GM10266 (cell line): ENCODE measurements around the gene TCERG1L.
"Not testable (repeated sequence)": the region's sequence is repeated elsewhere in the genome, so short reads cannot be mapped to it uniquely, and the experiment has no call there.

Experiments
- DNase-seq: peaks from one replicate; pipeline ENCODE4 v3.0.0; 2012; ENCODE audit errors: extremely low spot score
- TF ChIP-seq, protein P1 (sequence below): IDR thresholded peaks from 2 replicates; pipeline ENCODE4 v1.5.1; 2012; ENCODE audit warnings: mild to moderate bottlenecking, low read depth; ENCODE audit not compliant: control insufficient read depth, insufficient read depth; ENCODE audit errors: missing control alignments

TCERG1L gene

DNA sequence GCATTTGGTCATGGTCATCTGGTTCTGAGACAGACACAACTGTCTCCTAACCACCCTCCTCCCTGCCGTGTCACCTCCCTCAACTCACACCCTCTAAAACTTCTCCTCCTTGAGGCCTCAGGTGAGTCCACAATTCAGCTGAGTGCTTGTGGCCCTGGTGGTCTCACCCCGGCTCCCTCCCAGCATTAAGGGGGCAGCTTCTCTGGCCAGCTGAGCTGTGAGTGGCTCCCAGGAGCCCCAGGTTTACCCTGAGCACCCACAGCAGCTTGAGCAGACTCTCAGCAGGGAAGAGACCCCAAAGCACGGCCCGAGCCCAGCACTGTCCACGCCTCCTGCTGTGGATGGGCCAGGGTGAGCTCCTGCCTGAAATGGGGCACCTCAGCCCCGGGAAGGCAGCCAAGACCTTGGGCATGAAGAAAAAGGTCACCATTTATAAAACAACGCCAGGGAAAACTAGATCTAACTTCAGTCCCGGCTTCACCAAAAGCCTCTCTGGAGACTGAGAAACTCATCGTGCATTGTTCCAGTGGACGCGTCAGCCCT is 201.2 kb downstream of the TCERG1L start:
- TF ChIP-seq, protein P1, sequence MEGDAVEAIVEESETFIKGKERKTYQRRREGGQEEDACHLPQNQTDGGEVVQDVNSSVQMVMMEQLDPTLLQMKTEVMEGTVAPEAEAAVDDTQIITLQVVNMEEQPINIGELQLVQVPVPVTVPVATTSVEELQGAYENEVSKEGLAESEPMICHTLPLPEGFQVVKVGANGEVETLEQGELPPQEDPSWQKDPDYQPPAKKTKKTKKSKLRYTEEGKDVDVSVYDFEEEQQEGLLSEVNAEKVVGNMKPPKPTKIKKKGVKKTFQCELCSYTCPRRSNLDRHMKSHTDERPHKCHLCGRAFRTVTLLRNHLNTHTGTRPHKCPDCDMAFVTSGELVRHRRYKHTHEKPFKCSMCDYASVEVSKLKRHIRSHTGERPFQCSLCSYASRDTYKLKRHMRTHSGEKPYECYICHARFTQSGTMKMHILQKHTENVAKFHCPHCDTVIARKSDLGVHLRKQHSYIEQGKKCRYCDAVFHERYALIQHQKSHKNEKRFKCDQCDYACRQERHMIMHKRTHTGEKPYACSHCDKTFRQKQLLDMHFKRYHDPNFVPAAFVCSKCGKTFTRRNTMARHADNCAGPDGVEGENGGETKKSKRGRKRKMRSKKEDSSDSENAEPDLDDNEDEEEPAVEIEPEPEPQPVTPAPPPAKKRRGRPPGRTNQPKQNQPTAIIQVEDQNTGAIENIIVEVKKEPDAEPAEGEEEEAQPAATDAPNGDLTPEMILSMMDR: no peak
- no peak for DNase-seq

DNA sequence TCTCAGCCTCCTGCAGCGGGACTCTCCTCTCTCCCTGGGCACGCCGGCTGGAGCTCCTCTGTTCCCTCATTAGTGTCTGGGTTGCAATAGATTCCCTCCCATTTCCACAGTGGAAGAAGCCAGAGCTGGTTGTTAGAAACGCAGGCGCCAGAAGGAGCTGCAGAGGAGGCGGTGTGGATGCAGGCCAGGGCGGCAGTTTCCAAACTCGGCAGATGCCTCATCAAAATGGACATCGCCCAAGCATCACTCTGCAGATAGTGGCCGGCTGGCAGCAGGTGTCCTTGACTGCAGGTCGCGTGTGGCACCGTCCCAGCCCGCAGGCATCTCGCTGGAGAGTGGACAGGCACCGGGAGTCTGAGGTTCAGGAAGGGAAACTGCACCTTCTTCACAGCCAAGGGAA is 201.8 kb downstream of the TCERG1L start:
- TF ChIP-seq, protein P1: no peak

DNA sequence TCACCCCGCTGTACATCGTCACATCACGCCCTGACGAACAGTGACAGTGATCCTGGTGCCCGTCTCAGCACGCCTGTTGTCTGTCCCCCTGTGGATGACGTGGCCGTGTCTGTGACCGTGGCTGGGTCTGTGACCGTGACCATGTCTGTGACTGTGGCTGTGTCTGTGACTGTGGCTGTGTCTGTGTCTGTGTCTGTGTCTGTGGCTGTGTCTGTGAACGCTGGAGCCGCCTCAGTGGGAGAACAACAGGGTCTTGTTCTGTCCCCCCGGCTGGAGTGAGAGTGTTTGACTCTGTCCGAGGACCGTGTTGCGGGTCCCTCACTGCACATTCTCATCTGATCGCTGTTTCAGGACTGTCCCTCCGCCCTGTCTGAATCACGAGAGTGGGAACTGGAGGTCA is 202.2 kb downstream of the TCERG1L start:
- TF ChIP-seq, protein P1: no peak

More for the DNA sequence above, 201.8 kb downstream of the TCERG1L start:
- no peak for DNase-seq

DNA sequence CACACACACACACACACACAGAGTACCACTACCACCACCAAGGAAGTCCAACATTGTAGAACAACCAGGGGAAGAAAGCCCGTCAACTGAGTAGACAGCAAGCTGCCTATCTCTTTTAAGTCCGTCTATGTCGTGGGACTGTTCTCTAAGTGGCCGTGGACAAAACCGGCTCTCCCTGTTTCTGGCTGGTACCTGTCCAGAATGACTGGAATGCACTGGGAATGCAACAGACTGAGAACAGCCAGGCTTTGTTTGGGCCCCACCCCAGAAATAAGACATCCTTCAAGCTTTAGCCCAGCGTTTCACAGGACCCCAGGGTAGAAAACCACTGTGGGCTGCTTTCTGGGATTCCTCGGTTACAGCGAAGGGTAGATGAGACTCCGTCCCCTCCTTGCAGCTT is 203.6 kb downstream of the TCERG1L start:
- TF ChIP-seq, protein P1: no peak
- DNase-seq: no peak

More for the DNA sequence above, 202.2 kb downstream of the TCERG1L start:
- DNase-seq: no peak

DNA sequence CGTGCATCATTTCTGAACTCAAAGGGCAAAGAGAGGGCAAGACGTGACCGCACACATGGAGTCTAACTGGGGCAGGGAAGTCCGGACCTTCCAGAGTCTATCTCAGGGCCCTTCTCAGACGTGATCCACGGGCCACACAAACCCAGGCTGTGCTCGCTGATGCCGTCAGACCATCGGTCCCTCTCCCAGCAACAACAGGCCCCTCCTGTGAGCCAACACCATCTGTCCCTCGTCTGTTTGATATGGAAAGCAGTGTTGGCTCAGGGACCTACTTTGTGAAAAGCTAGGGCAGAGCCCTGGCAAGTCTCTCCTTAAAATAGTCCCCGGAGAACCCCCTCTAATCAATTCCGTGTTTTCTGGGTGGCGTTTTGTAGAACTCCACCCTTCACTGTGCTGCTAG is 208.8 kb downstream of the TCERG1L start:
- TF ChIP-seq, protein P1: no peak
- no peak for DNase-seq

DNA sequence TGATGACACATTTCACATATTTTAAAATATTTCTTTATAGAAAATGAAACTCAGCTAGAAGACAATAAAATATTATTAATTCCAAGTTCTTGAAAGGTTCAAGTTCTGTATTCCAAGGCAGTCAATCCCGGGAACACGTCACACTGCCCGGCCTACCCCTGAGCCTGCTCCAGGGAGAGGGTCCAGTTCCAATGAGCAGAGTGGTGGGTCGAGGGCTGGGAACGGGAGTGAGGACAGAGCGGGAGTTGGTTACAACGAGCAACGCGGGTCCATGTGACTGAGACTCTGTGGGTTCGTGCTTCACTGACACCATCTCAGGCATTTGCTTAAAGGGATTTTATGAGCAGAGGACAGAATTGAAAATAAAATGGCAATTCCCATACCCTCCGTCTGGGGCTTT is 209.4 kb downstream of the TCERG1L start:
- TF ChIP-seq, protein P1: no peak
- no peak for DNase-seq

DNA sequence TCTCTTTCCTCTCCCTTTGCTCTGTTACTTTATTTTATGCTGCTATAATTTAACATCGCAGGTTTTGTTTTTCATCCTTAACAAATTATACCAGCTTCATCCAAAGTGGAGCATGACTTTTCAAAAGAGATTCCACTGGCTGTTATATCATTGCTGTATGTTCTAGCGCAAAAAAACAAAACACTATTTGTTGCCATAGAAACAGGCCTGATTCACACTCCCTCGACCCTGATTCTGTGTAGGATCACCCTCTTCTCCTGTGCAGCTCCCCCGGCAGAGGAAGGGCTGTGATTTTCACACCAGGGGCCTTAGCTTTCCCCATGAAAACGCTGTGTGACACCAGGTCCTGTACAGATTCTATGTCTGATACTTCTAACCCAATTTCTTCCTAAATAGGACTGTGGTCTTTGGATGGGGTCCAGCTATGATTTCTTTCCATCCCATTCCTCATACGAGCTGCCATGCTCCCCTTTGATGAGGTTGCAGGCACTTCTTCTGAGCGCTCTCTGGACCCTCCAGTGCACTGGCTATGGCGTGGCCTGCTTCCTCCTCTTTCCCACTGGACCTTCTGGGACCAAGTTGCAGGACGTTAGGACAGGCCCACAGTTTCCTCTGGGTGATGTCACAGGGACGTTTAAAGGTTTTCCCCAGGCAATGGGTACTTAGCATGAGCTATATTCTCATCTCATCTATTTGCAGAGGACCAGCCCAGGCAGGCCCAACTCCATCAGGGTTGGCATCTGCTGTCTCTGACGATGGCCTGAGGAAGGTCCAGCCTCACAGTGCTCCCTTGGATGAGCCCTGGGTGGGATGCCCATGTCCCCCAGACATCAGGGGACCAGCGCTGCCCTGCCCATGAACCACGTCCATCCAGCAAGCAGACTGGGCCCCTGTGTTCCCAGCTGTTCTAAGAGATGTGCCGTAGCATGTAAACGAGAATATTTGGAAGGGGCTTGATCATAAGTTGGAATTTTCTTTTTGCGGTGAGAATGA is 210.8 kb downstream of the TCERG1L start:
- DNase-seq: not testable (repeated sequence)
